ENCODE data around the gene ACTL6B. TPM values are rescaled to one million over a fixed set of nuclear protein-coding genes. Genes with fewer than 3 reads are reported as not detected.

Gene ACTL6B
- total RNA-seq, 1 donor from 2014 or later, result not detected

- DNase-seq (ENCODE audit: low spot score), result no peak
- intact Hi-C loops (cut with DNase I), result no loop called here
Observed at GRCh38 chr7:100640517-100641440, 15.5 kb downstream of the ACTL6B start.

GRCh38 chr7:100639995-100640516 is 16.2 kb downstream of the ACTL6B start:
- no peak for DNase-seq (ENCODE audit: low spot score)
- intact Hi-C loops (cut with DNase I), result no loop called here

- DNase-seq (ENCODE audit: low spot score), result no peak
- intact Hi-C loops (cut with DNase I), result no loop called here
Observed at GRCh38 chr7:100632951-100633717, 23.1 kb downstream of the ACTL6B start.

DNA sequence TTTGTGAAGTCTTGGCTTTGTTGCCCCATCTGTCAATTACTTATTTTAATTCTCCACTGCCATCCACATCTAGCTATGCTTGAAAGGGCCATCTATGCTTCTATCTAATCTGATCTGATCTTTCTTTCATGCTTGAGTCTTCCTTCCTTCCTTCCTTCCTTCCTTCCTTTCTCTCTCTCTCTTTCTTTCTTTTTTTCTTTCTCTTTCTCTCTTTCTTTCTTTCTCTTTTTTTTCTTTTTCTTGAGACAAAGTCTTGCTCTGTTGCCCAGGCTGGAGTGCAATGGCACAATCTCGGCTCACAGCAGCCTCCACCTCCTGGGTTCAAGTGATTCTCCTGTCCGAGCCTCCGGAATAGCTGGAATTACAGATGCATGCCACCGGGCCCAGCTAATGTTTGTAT is 26.2 kb downstream of the ACTL6B start:
- no peak for DNase-seq (ENCODE audit: low spot score)
- intact Hi-C loops (cut with DNase I), result no loop called here

DNA sequence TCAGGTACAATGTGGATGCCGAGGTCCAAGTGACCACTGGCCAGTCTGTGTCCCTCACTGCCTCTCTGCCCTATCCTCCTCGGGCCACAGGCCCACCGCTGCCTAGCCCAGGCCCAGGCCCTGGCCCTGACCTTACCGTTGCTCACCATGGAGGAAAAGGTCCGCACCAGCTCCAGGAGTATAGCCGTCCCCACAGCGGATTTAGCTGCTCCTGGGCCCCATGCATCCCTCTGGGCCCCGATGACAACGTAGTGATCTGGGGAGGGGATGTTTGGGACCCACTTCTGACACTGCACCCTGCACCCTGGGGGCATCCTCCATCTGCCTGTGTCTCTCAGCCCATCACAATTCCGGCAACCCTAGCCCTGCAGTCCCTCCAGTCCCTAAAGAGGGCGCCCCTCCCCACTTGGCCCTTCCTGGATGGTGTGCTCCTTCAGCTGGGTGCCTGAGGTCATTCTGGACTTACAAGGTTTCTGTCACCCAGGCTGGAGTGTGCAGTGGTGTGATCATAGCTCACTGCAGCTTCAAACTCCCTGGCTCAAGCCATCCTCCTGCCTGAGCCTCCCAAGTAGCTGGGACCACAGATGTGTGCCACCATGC is 27.0 kb downstream of the ACTL6B start:
- no peak for DNase-seq (ENCODE audit: low spot score)
- intact Hi-C loops (cut with DNase I), result no loop called here

GRCh38 chr7:100627238-100627549 is 29.1 kb downstream of the ACTL6B start:
- DNase-seq (ENCODE audit: low spot score), result no peak
- intact Hi-C loops (cut with DNase I), result no loop called here

DNA sequence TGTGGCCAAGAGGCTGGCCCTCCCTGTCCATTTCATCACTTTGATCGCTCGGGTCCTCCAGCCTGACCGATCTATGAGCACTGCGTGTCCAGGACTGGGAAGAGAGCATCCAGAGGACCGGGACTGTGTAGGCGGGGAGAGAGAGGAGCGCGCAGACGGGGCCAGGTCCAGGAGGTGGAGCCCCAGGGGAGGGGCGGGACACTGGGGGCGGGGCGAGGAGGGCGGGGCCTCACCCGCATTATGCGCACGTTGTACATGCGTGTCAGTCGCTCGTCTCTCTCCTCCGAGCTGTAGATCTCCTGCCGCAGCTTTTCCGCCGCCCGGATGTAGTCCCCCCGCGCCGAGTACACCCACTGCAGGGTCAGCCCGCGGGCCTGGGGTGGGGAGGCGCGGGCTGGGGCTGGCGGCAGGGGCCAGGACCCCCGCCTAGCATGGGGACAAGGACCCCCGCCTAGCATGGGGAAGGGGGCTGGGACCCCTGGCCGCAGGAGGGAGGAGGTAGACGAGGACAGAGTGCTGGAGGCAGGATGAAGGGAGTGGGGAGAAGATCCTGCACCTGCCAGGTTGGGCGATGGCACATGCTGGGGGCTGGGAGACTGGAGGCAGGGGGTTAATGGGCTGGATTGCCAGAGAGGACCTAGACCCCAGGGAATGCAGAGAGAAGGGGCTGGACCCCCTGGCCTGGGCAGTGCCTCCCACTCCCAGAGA is 29.6 kb downstream of the ACTL6B start:
- peak; percentile 91 for DNase-seq (ENCODE audit: low spot score)
- intact Hi-C loops (cut with DNase I), result no loop called here

- no peak for DNase-seq (ENCODE audit: low spot score)
- intact Hi-C loops (cut with DNase I), result no loop called here
Observed at GRCh38 chr7:100626055-100626454, 30.2 kb downstream of the ACTL6B start.

DNA sequence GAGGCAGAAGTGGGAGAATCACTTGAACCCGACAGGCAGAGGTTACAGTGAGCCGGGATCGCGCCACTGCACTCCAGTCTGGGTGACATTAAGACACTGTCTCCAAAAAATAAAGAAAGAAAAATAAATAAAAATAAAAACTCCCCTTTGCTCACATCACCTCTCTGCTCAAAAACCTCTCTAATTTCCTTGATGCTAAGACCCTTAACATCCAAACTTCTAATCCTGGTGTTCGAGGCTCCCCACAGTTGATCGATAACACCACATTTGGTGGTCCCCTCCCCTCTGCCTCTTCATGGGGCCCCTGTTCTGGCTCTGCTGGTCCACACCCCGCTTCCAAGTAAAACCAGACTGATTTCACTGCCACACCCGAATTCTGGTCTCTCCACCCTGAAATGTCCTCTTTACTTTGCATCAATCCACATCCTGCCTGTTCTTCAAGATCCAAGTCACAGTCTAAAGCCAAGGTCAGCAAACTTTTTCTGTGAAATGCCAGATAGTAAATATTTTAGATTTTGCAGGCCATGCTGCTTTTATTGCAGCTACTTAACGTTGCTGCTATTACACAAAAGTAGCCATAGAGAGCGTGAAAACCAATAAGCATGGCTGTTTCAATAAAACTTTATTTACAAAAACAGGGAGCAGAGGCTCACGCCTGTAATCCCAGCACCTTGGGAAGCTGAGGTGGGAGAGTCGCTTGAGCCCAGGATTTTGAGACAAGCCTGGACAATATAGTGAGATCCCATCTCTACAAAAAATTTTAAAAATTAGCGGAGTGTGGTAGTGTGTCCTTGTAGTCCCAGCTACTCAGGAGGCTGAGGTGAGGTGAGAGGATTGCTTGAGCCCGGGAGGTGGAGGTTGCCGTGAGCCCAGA is 32.1 kb downstream of the ACTL6B start:
- intact Hi-C loops (cut with DNase I), result no loop called here
- DNase-seq (ENCODE audit: low spot score), result no peak

GRCh38 chr7:100621554-100621953 is 34.7 kb downstream of the ACTL6B start:
- intact Hi-C loops (cut with DNase I), result no loop called here
- DNase-seq (ENCODE audit: low spot score), result no peak

DNA sequence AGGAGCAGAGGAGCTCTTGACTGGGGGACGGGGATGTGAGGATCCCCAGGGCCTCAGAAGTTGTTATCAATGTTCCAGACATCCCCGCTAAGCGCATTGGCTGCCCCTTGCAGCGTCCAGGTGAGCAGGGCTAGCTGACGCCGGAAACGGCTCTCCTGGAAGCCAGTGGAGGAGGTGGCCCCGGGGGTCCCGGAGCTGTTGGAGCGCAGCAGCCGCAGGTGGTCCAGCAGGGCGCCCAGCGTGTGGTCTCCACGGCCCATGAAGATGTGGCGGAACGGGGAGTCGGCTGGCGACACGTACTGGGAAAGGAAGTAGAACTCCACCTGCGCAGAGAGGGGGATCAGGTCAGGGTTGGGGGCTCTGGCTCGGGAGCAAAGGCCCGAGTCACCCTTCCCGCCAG is 35.4 kb downstream of the ACTL6B start:
- no peak for DNase-seq (ENCODE audit: low spot score)
- intact Hi-C loops (cut with DNase I), result no loop called here

DNA sequence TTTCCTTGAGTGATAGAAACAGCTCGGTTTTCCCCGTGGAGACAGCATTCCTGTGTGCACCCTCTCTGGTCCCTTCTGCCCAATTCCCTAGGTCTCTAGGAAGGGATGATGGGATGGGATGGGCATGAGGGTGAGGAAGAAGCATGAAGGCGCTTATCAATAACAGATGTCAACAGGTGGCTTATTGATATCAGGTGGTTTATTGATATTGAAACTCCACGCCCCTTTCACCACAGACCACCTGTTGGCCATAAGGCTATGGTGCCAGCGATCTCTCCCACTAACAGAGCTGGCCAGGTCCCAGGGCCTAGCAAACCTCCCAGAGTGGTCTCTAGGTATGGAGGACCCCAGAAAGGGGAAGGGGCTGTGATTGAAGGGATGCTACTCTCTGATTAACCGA is 36.0 kb downstream of the ACTL6B start:
- intact Hi-C loops (cut with DNase I), result no loop called here
- DNase-seq (ENCODE audit: low spot score), result no peak

DNA sequence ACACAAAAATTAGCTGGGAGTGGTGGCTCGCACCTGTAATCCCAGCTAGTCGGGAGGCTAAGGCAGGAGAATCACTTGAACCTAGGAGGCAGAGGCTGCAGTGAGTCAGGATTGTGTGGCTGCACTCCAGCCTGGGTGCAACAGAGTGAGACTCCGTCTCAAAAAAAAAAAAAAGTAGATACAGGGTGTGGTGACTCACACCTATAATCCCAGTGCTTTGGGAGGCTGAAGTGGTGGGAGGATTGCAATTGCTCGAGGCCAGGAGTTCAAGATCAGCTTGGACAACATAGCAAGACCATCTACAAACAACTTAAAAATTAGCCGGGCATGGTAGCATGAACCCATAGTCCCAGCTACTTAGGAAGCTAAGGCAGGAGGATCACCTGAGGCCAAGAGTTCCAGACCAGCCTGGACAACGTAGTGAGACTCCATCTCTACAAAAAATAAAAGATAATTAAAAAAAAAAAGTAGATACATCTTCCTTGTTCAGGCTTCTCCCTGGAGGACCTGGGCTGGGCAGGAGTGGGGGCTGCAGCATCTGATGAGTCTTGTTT is 41.9 kb downstream of the ACTL6B start:
- intact Hi-C loops (cut with DNase I), result no loop called here
- DNase-seq (ENCODE audit: low spot score), result no peak

GRCh38 chr7:100613412-100614175 is 42.7 kb downstream of the ACTL6B start:
- intact Hi-C loops (cut with DNase I), result loop anchor here (2.0 kb wide), 1 partner anchor 59 kb away; the partner anchor contains the start of gene GNB2
- DNase-seq (ENCODE audit: low spot score), result no peak

- intact Hi-C loops (cut with DNase I), result loop anchor here (1.0 to 2.0 kb wide), 2 partner anchors 27 to 60 kb away; partner anchors contain the start of genes FBXO24, GNB2 and LRCH4
- DNase-seq (ENCODE audit: low spot score), result no peak
Observed at GRCh38 chr7:100612730-100613390, 43.4 kb downstream of the ACTL6B start.

- DNase-seq (ENCODE audit: low spot score), result peak; percentile 99
- intact Hi-C loops (cut with DNase I), result loop anchor here (1.0 to 2.0 kb wide), 2 partner anchors 26 to 61 kb away; partner anchors contain the start of genes FBXO24, GNB2 and LRCH4
Observed at GRCh38 chr7:100611983-100612729, 44.1 kb downstream of the ACTL6B start, which contains the start of gene MOSPD3. Gene MOSPD3, plus strand, starts transcription at chr7:100612540. Its CDS starts 252 bp downstream, at chr7:100612792.

Data from cardiac septum (tissue), 1 donor.